Sigmoid colon (tissue), 4 donors: ENCODE results near the gene ZNF512B.

Source experiments
- EP300 ChIP-seq, 4 donors: sonication (generic); formaldehyde crosslinking; IDR thresholded peaks; one replicate each; pipeline ENCODE4 v1.6.1; 2017; ENCODE audit warnings: antibody characterized with exemption in 4 of 4
- POLR2A ChIP-seq, 2 donors: fragments of 450-650 bp; IDR thresholded peaks; one replicate each; pipeline ENCODE4 v1.6.1; 2016; ENCODE audit warnings: antibody characterized with exemption in 2 of 2, mild to moderate bottlenecking in 2 of 2, moderate library complexity in 2 of 2
- POLR2AphosphoS5 ChIP-seq, 4 donors: sonication (generic); formaldehyde crosslinking; IDR thresholded peaks; one replicate each; pipeline ENCODE4 v1.6.1; 2017; ENCODE audit warnings: antibody characterized with exemption in 4 of 4
- TF ChIP-seq, protein P1 (sequence below), 4 experiments: fragments of 450-650 bp in 3 of 4; fragments of 200-600 bp in 1 of 4; IDR thresholded peaks; one replicate each; pipeline ENCODE4 v1.5.1; 2016 to 2019; ENCODE audit warnings: antibody characterized with exemption in 4 of 4, mild to moderate bottlenecking in 3 of 4, moderate library complexity in 2 of 4

DNA sequence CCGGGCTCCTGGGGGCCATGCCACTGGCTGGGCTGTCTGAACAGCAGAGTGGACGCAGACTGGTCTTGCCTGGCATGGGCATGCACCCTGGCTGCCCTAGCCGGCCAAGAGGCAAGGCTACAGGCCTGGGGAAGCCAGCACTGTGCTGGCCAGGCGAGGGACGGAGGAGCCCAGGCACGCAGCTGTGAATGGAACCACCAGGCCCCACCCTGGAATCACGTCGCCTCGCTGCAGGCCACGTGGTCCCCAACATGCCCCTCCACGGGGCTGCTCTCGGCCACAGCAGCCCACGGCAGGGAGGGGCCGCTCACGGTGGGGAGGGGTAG, 17.6 kb downstream of the ZNF512B start:
- TF ChIP-seq POLR2A (IDR thresholded peaks at IDR 0.05) (no peak), POLR2AphosphoS5 (IDR thresholded peaks at IDR 0.05) (no peak), EP300 (IDR thresholded peaks at IDR 0.05) (no peak)
- TF ChIP-seq, protein P1, sequence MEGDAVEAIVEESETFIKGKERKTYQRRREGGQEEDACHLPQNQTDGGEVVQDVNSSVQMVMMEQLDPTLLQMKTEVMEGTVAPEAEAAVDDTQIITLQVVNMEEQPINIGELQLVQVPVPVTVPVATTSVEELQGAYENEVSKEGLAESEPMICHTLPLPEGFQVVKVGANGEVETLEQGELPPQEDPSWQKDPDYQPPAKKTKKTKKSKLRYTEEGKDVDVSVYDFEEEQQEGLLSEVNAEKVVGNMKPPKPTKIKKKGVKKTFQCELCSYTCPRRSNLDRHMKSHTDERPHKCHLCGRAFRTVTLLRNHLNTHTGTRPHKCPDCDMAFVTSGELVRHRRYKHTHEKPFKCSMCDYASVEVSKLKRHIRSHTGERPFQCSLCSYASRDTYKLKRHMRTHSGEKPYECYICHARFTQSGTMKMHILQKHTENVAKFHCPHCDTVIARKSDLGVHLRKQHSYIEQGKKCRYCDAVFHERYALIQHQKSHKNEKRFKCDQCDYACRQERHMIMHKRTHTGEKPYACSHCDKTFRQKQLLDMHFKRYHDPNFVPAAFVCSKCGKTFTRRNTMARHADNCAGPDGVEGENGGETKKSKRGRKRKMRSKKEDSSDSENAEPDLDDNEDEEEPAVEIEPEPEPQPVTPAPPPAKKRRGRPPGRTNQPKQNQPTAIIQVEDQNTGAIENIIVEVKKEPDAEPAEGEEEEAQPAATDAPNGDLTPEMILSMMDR (IDR thresholded peaks at IDR 0.05) = no peak
